AG09309 (cell line): ENCODE results near the gene CFAP20DC.
"Not testable (repeated sequence)": the region's sequence is repeated elsewhere in the genome, so short reads cannot be mapped to it uniquely, and the experiment has no call there.

Experiments used
- DNase-seq: peaks from one replicate; pipeline ENCODE4 v3.0.0-alpha.2; 2010; ENCODE audit warnings: low read depth
- H3K4me3 ChIP-seq: 2 replicates; pipeline ENCODE4 v1.5.1; 2011; ENCODE audit warnings: mild to moderate bottlenecking, low read depth, low read length, moderate library complexity; ENCODE audit not compliant: control insufficient read depth
- CTCF ChIP-seq: IDR thresholded peaks from 2 replicates; pipeline ENCODE4 v1.5.1; 2011; ENCODE audit warnings: mild to moderate bottlenecking, low read depth, low read length, inconsistent platforms; ENCODE audit not compliant: insufficient read depth, control insufficient read depth; ENCODE audit errors: missing control alignments

The CFAP20DC gene

GRCh38 chr3:58704745-58705144 is 345.1 kb downstream of the CFAP20DC start:
- DNase-seq: no peak
- no peak for TF ChIP-seq CTCF
- no peak overlapping the region for H3K4me3 ChIP-seq

- DNase-seq, H3K4me3 ChIP-seq: not testable (repeated sequence)
Observed at GRCh38 chr3:58704304-58704703, 345.5 kb downstream of the CFAP20DC start.

GRCh38 chr3:58698246-58698645 is 351.6 kb downstream of the CFAP20DC start:
- no peak overlapping the region for H3K4me3 ChIP-seq
- no peak for DNase-seq
- TF ChIP-seq CTCF: no peak

DNA sequence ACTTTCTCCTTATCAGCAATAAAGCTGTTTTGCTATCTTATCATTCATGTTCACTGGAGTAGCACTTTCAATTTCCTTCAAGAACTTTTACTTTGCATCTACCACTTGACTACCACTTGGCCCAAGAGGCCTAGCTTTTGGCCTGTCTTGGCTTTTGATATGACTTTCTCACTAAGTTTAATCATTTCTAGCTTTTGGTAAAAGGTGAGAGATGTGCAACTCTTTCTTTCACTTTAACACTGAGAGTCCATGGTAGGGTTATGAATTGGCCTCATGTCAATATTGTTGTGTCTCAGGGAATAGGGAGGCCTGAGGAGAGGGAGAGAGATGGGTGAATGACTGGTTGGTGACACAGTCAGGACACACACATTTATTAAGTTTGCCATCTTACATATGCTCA is 352.3 kb downstream of the CFAP20DC start:
- no peak for TF ChIP-seq CTCF
- no peak for DNase-seq
- no peak overlapping the region for H3K4me3 ChIP-seq

DNA sequence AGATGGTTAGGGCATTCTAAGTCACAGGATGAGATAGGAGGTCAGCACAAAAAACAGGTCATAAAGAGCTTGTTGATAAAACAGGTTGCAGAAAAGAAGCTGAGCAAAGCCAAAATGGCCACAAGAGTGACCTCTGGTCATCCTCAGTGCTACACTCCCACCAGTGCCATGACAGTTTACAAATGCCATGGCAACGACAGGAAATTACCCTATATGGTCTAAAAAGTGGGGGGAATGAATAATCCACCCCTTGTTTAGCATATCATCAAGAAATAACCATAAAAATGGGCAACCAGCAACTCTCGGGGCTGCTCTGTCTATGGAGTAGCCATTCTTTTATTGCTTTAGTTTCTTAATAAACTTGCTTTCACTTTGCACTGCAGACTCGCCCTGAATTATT is 353.0 kb downstream of the CFAP20DC start:
- DNase-seq, H3K4me3 ChIP-seq: not testable (repeated sequence)

DNA sequence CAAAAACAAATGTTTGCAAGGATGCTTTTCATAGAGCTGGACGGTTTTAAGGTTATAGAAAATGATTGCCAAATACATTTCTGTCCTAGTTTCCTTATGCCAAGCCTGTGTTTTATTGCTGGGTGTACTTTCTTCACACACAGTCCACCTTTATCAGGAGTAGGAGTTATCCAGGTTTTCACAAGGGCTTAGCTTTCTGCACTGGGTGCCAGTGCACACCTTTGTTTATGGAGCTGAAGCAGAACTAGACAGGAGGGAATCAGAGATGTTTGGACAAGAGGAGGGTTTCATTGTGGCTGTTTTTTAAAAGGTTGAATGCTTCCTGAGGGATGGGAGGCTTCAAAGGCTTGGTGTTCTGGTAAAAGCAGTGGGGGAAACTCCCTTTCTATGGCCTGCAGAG is 353.7 kb downstream of the CFAP20DC start:
- DNase-seq: no peak
- no peak for TF ChIP-seq CTCF
- H3K4me3 ChIP-seq: no peak overlapping the region

- H3K4me3 ChIP-seq, DNase-seq: not testable (repeated sequence)
Observed at GRCh38 chr3:58695284-58695683, 354.5 kb downstream of the CFAP20DC start.

GRCh38 chr3:58693940-58694850 is 355.6 kb downstream of the CFAP20DC start:
- no peak overlapping the region for H3K4me3 ChIP-seq
- TF ChIP-seq CTCF: no peak
- no peak for DNase-seq
